HPDE6-E6E7 (cell line): ENCODE data around the gene GMPR2.
A peak's percentile ranks its signal among the peaks of the same experiment; 100 is the strongest.

ENCODE experiments used
- DNase-seq: peaks from one replicate; pipeline ENCODE4 v3.0.0; 2011; ENCODE audit warnings: missing footprints; ENCODE audit errors: extremely low spot score

GMPR2 gene

GRCh38 chr14:24267516-24267915 lies 34.8 kb downstream of the GMPR2 start:
- no peak for DNase-seq

- DNase-seq, result no peak
Observed at GRCh38 chr14:24268225-24268624, 35.5 kb downstream of the GMPR2 start.

GRCh38 chr14:24269368-24269767 lies 36.6 kb downstream of the GMPR2 start:
- DNase-seq, result no peak

GRCh38 chr14:24269910-24270536 lies 37.3 kb downstream of the GMPR2 start:
- no peak for DNase-seq

GRCh38 chr14:24270537-24271133 lies 37.9 kb downstream of the GMPR2 start:
- DNase-seq, result no peak

- peak; percentile 93 for DNase-seq
Observed at GRCh38 chr14:24271134-24271833, 38.6 kb downstream of the GMPR2 start, which contains the start of gene RABGGTA. TSS of gene RABGGTA (minus strand) at chr14:24271597. CDS start at chr14:24271115, 482 bp downstream.

- DNase-seq, result no peak
Observed at GRCh38 chr14:24271834-24272263, 39.1 kb downstream of the GMPR2 start.

- DNase-seq, result no peak
Observed at GRCh38 chr14:24272467-24272866, 39.7 kb downstream of the GMPR2 start.

- DNase-seq, result no peak
Observed at GRCh38 chr14:24273422-24273998, 40.8 kb downstream of the GMPR2 start.

- DNase-seq, result peak; percentile 83
Observed at GRCh38 chr14:24274101-24274543, 41.4 kb downstream of the GMPR2 start.

GRCh38 chr14:24277071-24277470 lies 44.3 kb downstream of the GMPR2 start:
- DNase-seq, result no peak

GRCh38 chr14:24277606-24278321 lies 45.0 kb downstream of the GMPR2 start:
- no peak for DNase-seq

- DNase-seq, result no peak
Observed at GRCh38 chr14:24278424-24278823, 45.7 kb downstream of the GMPR2 start.

- DNase-seq, result peak; percentile 35
Observed at GRCh38 chr14:24279301-24280186, 46.8 kb downstream of the GMPR2 start.

GRCh38 chr14:24280797-24281460 lies 48.2 kb downstream of the GMPR2 start:
- DNase-seq, result no peak

GRCh38 chr14:24281636-24282035 lies 48.9 kb downstream of the GMPR2 start:
- no peak for DNase-seq

- DNase-seq, result no peak
Observed at GRCh38 chr14:24282736-24283135, 50.0 kb downstream of the GMPR2 start.

- DNase-seq, result no peak
Observed at GRCh38 chr14:24283796-24284460, 51.2 kb downstream of the GMPR2 start.

GRCh38 chr14:24284501-24285035 lies 51.8 kb downstream of the GMPR2 start:
- no peak for DNase-seq
